Ascending aorta (tissue), 2 donors: ENCODE results near the gene LARGE1. TPM values are rescaled to one million over a fixed set of nuclear protein-coding genes. Genes with fewer than 3 reads are reported as not detected.
A peak's percentile ranks its signal among the peaks of the same experiment; 100 is the strongest.

Experiments
- DNase-seq, 2 donors: peaks; one replicate each; pipeline ENCODE4 v3.0.0-alpha.2; 2019; ENCODE audit warnings: low spot score in 2 of 2
- H3K27ac ChIP-seq, 2 donors: fragments of 200-600 bp; sonication (generic); one replicate each; pipeline ENCODE4 v1.5.1; 2016 to 2017; ENCODE audit warnings: mild to moderate bottlenecking in 1 of 2
- H3K27me3 ChIP-seq: fragments of 200-600 bp; sonication (generic); one replicate; pipeline ENCODE4 v1.5.1; 2017
- H3K36me3 ChIP-seq, 2 donors: fragments of 200-600 bp; sonication (generic); one replicate each; pipeline ENCODE4 v1.5.1; 2016
- H3K4me1 ChIP-seq, 2 donors: fragments of 200-600 bp; sonication (generic); one replicate each; pipeline ENCODE4 v1.5.1; 2016 to 2017; ENCODE audit warnings: mild to moderate bottlenecking in 1 of 2
- H3K4me3 ChIP-seq, 2 donors: fragments of 200-600 bp; sonication (generic); one replicate each; pipeline ENCODE4 v1.5.1; 2016 to 2017; ENCODE audit warnings: mild to moderate bottlenecking in 1 of 2
- H3K9me3 ChIP-seq, 2 donors: fragments of 200-600 bp; sonication (generic); one replicate each; pipeline ENCODE4 v1.5.1; 2016
- intact Hi-C: fragments of 100-400 bp; cut with DNase I; formaldehyde crosslinking; loops from one replicate; pipeline ENCODE4 v1.15.1; 2023
- total RNA-seq: library from RNA; depleted of rRNA; stranded (reverse); fragments of >200 nt; gene quantifications from one replicate; pipeline ENCODE4 v1.1.0, GENCODE V29; 2016
- TF ChIP-seq, protein P1 (sequence below), 3 experiments: fragments of 200-600 bp in 2 of 3; fragments of 450-650 bp in 1 of 3; sonication (generic) in 2 of 3; IDR thresholded peaks; one replicate each; pipeline ENCODE4 v1.5.1; 2016 to 2019; ENCODE audit warnings: antibody characterized with exemption in 3 of 3, mild to moderate bottlenecking in 1 of 3, moderate library complexity in 1 of 3

LARGE1 gene
- total RNA-seq, 1 donor from 2014 or later, result 40.6 TPM

DNA sequence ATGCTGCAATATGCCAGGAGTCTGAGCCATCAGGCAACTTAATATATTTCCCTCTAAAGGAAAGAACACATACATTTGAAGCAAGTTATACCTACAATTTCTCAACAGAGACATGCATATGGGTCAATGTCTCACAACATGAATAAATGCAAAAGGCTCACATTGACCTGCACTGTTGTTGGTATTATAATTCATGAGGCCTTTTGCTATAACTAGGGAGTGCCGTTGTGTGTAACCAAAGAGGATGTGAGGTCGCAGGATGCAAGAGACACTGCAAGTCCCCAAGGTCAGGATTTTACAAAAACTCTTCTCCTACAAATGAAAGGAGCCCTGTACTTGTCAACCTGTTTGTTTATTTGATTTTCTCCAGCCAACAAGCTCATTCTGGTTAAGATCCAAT is 250.5 kb downstream of the LARGE1 start:
- Histone ChIP-seq H3K4me1 (peaks cover 0 to 4% of the 10 kb centered on the region in 2 donors), H3K27ac (no peak overlapping the region), H3K27me3 (no peaks in the 10 kb centered on the region), H3K9me3 (no peaks in the 10 kb centered on the region), H3K4me3 (no peak overlapping the region), H3K36me3 (no peaks in the 10 kb centered on the region)
- no peak for DNase-seq
- TF ChIP-seq, protein P1, sequence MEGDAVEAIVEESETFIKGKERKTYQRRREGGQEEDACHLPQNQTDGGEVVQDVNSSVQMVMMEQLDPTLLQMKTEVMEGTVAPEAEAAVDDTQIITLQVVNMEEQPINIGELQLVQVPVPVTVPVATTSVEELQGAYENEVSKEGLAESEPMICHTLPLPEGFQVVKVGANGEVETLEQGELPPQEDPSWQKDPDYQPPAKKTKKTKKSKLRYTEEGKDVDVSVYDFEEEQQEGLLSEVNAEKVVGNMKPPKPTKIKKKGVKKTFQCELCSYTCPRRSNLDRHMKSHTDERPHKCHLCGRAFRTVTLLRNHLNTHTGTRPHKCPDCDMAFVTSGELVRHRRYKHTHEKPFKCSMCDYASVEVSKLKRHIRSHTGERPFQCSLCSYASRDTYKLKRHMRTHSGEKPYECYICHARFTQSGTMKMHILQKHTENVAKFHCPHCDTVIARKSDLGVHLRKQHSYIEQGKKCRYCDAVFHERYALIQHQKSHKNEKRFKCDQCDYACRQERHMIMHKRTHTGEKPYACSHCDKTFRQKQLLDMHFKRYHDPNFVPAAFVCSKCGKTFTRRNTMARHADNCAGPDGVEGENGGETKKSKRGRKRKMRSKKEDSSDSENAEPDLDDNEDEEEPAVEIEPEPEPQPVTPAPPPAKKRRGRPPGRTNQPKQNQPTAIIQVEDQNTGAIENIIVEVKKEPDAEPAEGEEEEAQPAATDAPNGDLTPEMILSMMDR (IDR thresholded peaks at IDR 0.05), result no peak
- intact Hi-C loops, result no loop called here

DNA sequence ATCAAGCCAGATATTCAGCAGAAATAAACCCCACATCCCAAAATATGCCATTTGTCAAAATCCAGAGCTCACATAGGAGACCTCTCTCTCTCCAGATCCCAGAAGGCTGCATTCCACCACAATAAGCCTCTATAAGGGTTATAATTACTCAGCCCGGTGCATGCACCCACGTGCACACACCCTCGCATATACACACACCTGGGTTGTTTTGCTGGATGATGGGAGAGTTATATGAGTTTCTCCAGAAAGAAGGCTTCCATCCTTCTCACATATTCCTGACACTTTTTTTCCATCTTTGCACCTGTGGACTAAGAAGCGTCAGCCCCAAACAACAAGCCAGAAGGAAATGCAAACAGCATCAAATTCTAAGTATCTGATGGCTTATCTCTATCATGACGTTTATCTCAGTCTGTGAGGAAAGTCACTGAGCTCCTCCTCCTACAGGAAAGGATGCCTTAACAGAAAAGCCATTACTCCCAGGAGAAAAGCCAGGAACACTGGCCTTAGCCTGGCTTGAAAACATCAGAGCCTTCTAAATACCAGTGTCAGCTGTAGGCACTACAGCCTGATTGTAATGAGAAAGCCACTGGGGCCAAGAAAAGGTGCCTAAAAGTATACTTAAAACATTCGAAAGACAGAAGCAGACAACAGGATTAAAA is 253.2 kb downstream of the LARGE1 start:
- DNase-seq, result no peak
- H3K27me3 ChIP-seq, result no peaks in the 10 kb centered on the region
- TF ChIP-seq, protein P1 (IDR thresholded peaks at IDR 0.05), result no peak
- H3K4me1 ChIP-seq, result peaks cover 0 to 4% of the 10 kb centered on the region in 2 donors
- H3K9me3 ChIP-seq, result no peaks in the 10 kb centered on the region
- intact Hi-C loops, result no loop called here
- no peak overlapping the region for H3K4me3 ChIP-seq
- H3K27ac ChIP-seq, result no peak overlapping the region
- H3K36me3 ChIP-seq, result no peaks in the 10 kb centered on the region

DNA sequence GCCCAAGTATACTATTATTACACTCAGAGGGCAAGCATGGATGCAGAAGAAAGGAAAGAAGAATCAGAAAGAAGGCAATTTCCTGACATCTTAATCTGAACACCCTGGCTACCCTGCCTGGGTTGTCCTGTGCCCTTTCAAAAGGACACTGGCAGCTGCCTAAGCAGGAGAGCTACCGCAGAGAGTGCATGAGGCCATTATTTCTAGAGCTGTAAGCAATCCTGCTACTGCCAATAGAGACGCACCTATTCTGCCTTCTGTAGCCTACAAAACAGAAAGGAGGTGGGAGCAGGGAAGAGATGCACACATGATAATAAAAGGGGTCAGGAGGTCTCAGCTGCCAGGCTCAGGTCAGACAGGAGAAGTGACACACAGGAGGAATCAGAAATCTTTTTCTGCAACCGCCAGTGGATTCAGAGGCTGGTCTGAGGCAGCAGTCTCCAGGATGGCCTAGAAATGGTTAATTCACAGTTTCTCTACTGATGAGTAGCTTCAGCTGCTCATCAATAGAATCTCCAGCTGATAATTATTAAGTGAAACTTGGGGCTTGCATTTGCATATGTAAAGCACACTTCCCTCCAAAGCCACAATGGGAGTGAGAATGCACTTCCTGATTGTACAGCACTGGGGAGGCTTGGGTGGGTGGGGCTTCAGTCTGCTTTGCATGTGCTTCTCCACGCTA is 253.9 kb downstream of the LARGE1 start:
- intact Hi-C loops, result no loop called here

DNA sequence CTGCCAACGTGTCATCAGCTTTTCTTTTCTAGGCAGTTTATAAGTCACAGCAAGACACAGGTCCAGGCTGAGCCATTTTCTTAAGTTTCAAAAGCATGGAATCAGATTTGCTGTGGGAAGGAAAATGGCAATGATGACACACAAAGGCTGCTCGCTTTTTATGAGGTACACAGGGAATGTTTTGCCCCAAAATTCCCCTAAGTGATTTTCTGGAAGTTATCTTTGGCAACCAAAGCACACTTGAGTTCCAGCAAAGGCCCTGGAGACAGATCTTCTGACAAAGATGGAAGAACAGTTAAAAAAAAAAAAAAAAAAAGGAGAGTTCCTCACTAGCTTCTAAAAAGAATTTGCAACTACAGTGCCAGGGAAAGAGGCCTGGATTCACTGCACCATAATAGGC is 260.8 kb downstream of the LARGE1 start:
- H3K9me3 ChIP-seq, result no peaks in the 10 kb centered on the region
- H3K36me3 ChIP-seq, result no peaks in the 10 kb centered on the region
- H3K4me1 ChIP-seq, result peaks cover 0 to 6% of the 10 kb centered on the region in 2 donors
- TF ChIP-seq, protein P1 (IDR thresholded peaks at IDR 0.05), result no peak
- no peak overlapping the region for H3K4me3 ChIP-seq
- intact Hi-C loops, result no loop called here
- H3K27me3 ChIP-seq, result no peaks in the 10 kb centered on the region
- peak overlapping the region in 1 of 2 donors; percentile 48 for H3K27ac ChIP-seq
- no peak for DNase-seq

More for the DNA sequence above, 253.9 kb downstream of the LARGE1 start:
- DNase-seq, result no peak
- no peaks in the 10 kb centered on the region for H3K36me3 ChIP-seq
- TF ChIP-seq, protein P1 (IDR thresholded peaks at IDR 0.05), result no peak
- peaks cover 0 to 4% of the 10 kb centered on the region in 2 donors for H3K4me1 ChIP-seq
- H3K27me3 ChIP-seq, result no peaks in the 10 kb centered on the region
- no peaks in the 10 kb centered on the region for H3K9me3 ChIP-seq
- no peak overlapping the region for H3K4me3 ChIP-seq
- H3K27ac ChIP-seq, result no peak overlapping the region

- intact Hi-C loops, result no loop called here
- TF ChIP-seq, protein P1 (IDR thresholded peaks at IDR 0.05), result no peak
- no peak overlapping the region for H3K27ac ChIP-seq
- H3K4me3 ChIP-seq, result no peak overlapping the region
- no peaks in the 10 kb centered on the region for H3K36me3 ChIP-seq
- peak in 1 of 2 donors; percentile 69 for DNase-seq
- no peaks in the 10 kb centered on the region for H3K27me3 ChIP-seq
- no peaks in the 10 kb centered on the region for H3K9me3 ChIP-seq
- peaks cover 0 to 6% of the 10 kb centered on the region in 2 donors for H3K4me1 ChIP-seq
These were observed 261.5 kb downstream of the LARGE1 start for GRCh38 chr22:33658775-33659174.
